Neural cell (in vitro differentiated cells): ENCODE measurements around the gene LZTS2. TPM values are rescaled to one million over a fixed set of nuclear protein-coding genes. Genes with fewer than 3 reads are reported as not detected.
A peak's percentile ranks its signal among the peaks of the same experiment; 100 is the strongest.

Experiments used
- H2AFZ ChIP-seq: fragments of 200-600, 300-800 bp; sonication (generic), shearing (Covaris generic); 2 replicates; pipeline ENCODE4 v1.6.0; 2014; ENCODE audit warnings: low read depth, mild to moderate bottlenecking, antibody characterized with exemption, low read length, moderate library complexity
- H3F3A ChIP-seq: fragments of 200-600 bp; shearing (Covaris generic); 2 replicates; pipeline ENCODE4 v1.6.1; 2016; ENCODE audit warnings: mild to moderate bottlenecking, moderate library complexity, mixed read lengths, antibody characterized with exemption, low read length; ENCODE audit not compliant: insufficient read depth, poor library complexity, severe bottlenecking
- H3K27ac ChIP-seq: fragments of 200-600, 300-800 bp; sonication (generic), shearing (Covaris generic); 2 replicates; pipeline ENCODE4 v1.5.1; 2014; ENCODE audit warnings: mild to moderate bottlenecking, low read length, moderate library complexity
- H3K27me3 ChIP-seq: fragments of 300-800, 200-600 bp; sonication (generic), shearing (Covaris generic); 2 replicates; pipeline ENCODE4 v1.6.0; 2014; ENCODE audit warnings: mild to moderate bottlenecking, low read depth, low read length, moderate library complexity; ENCODE audit not compliant: insufficient read depth
- H3K36me3 ChIP-seq: fragments of 300-800, 200-600 bp; sonication (generic), shearing (Covaris generic); 2 replicates; pipeline ENCODE4 v1.5.1; 2014; ENCODE audit warnings: mild to moderate bottlenecking, antibody characterized with exemption, low read length, moderate library complexity; ENCODE audit not compliant: insufficient read depth
- H3K4me2 ChIP-seq: fragments of 300-800, 200-600 bp; sonication (generic), shearing (Covaris generic); 2 replicates; pipeline ENCODE4 v1.6.0; 2014; ENCODE audit warnings: mild to moderate bottlenecking, low read length
- H3K4me3 ChIP-seq: fragments of 300-800, 200-600 bp; sonication (generic), shearing (Covaris generic); 2 replicates; pipeline ENCODE4 v1.5.1; 2014; ENCODE audit warnings: mild to moderate bottlenecking, low read length, moderate library complexity
- H3K79me2 ChIP-seq: fragments of 200-600 bp; shearing (Covaris generic); replicated peaks from 2 replicates; pipeline ENCODE4 v1.6.0; 2014; ENCODE audit warnings: mild to moderate bottlenecking, low read length, moderate library complexity; ENCODE audit not compliant: insufficient read depth
- H3K9ac ChIP-seq: fragments of 300-800, 200-600 bp; sonication (generic), shearing (Covaris generic); 2 replicates; pipeline ENCODE4 v1.6.1; 2016; ENCODE audit warnings: mild to moderate bottlenecking, low read length, mixed read lengths
- H3K9me2 ChIP-seq: fragments of 200-600 bp; shearing (Covaris generic); 2 replicates; pipeline ENCODE4 v1.6.1; 2016; ENCODE audit warnings: mild to moderate bottlenecking, low read length, mixed read lengths; ENCODE audit not compliant: insufficient read depth
- H3K9me3 ChIP-seq: fragments of 200-600, 300-800 bp; sonication (generic), shearing (Covaris generic); 2 replicates; pipeline ENCODE4 v1.6.1; 2016; ENCODE audit warnings: mild to moderate bottlenecking, mixed run types, low read length, moderate library complexity, mixed read lengths
- H4K20me1 ChIP-seq: fragments of 200-600 bp; shearing (Covaris generic); 2 replicates; pipeline ENCODE4 v1.6.1; 2016; ENCODE audit warnings: mild to moderate bottlenecking, mixed run types; ENCODE audit not compliant: insufficient read depth
- CTCF ChIP-seq: fragments of 450-650 bp; IDR thresholded peaks from 2 replicates; pipeline ENCODE4 v1.5.1; 2014; ENCODE audit warnings: antibody characterized with exemption, mild to moderate bottlenecking, moderate library complexity; ENCODE audit not compliant: poor library complexity, severe bottlenecking
- EP300 ChIP-seq: fragments of 450-650 bp; conservative IDR thresholded peaks from 2 replicates; pipeline ENCODE4 v1.6.1; 2014; ENCODE audit warnings: antibody characterized with exemption, mild to moderate bottlenecking, moderate library complexity; ENCODE audit not compliant: poor library complexity, severe bottlenecking
- EZH2 ChIP-seq: fragments of 200-600, 300-800 bp; shearing (Covaris generic), sonication (generic); IDR thresholded peaks from 2 replicates; pipeline ENCODE4 v1.6.1; 2014; ENCODE audit warnings: antibody characterized with exemption, low read length, borderline replicate concordance, mild to moderate bottlenecking; ENCODE audit not compliant: insufficient read depth, poor library complexity, severe bottlenecking
- MXI1 ChIP-seq: fragments of 450-650 bp; conservative IDR thresholded peaks from 2 replicates; pipeline ENCODE4 v1.6.1; 2014; ENCODE audit warnings: antibody characterized with exemption, mild to moderate bottlenecking; ENCODE audit not compliant: poor library complexity, severe bottlenecking
- POLR2AphosphoS5 ChIP-seq: IDR thresholded peaks from 2 replicates; pipeline ENCODE4 v1.6.1; 2012
- RAD21 ChIP-seq: fragments of 450-650 bp; conservative IDR thresholded peaks from 2 replicates; pipeline ENCODE4 v1.6.1; 2014; ENCODE audit warnings: antibody characterized with exemption, mild to moderate bottlenecking, moderate library complexity
- REST ChIP-seq: IDR thresholded peaks from 2 replicates; pipeline ENCODE4 v1.6.1; 2012; ENCODE audit warnings: borderline replicate concordance
- SMC3 ChIP-seq: fragments of 450-650 bp; conservative IDR thresholded peaks from 2 replicates; pipeline ENCODE4 v1.6.1; 2014; ENCODE audit warnings: antibody characterized with exemption, mild to moderate bottlenecking, moderate library complexity; ENCODE audit not compliant: poor library complexity
- TAF1 ChIP-seq: IDR thresholded peaks from 2 replicates; pipeline ENCODE4 v1.6.1; 2012; ENCODE audit warnings: low read depth
- polyA plus RNA-seq: library from polyadenylated mRNA; depleted of rRNA; stranded (reverse); fragments of >200 nt; gene quantifications from 2 replicates; pipeline ENCODE4 v1.2.3, GENCODE V29; 2014

The LZTS2 gene
- polyA plus RNA-seq, 1 donor from 2014 or later: 40.1 TPM

DNA sequence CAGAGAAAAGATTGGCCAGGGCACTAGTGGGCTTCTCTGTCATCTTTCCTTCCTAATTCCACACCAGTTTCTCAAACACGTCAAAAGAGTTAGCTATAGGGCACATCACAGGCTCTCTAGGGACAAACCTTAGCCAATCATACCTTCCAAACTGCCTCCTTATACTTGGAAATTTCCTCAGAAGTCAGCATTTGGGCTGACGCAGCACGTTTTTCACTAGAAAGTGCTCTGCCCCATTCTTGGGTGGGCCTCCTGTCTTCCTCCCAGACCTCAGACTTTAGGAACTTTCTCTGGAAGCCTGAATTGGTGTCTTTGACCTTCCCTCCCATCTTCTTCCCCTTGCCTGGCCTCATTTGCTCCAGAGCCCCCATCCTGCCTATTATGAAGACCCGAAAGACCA, 42.5 kb downstream of the LZTS2 start:
- H3K27me3 ChIP-seq: peaks cover 18% of the 10 kb centered on the region
- peak overlapping the region; percentile 63 for H3K4me3 ChIP-seq
- peak overlapping the region; percentile 71 for H3K9ac ChIP-seq
- H3K79me2 ChIP-seq: no peaks in the 10 kb centered on the region
- peak overlapping the region; percentile 76 for H3K27ac ChIP-seq
- H4K20me1 ChIP-seq: no peaks in the 10 kb centered on the region
- TF ChIP-seq MXI1 (no peak), POLR2AphosphoS5 (no peak), EP300 (no peak), RAD21 (no peak)
- peak overlapping the region; percentile 69 for H3K4me2 ChIP-seq
- peak overlapping the region; percentile 86 for H2AFZ ChIP-seq
- H3K36me3 ChIP-seq: no peaks in the 10 kb centered on the region
- H3K9me3 ChIP-seq: no peaks in the 10 kb centered on the region
- peaks cover 4% of the 10 kb centered on the region for H3F3A ChIP-seq
- no peaks in the 10 kb centered on the region for H3K9me2 ChIP-seq

DNA sequence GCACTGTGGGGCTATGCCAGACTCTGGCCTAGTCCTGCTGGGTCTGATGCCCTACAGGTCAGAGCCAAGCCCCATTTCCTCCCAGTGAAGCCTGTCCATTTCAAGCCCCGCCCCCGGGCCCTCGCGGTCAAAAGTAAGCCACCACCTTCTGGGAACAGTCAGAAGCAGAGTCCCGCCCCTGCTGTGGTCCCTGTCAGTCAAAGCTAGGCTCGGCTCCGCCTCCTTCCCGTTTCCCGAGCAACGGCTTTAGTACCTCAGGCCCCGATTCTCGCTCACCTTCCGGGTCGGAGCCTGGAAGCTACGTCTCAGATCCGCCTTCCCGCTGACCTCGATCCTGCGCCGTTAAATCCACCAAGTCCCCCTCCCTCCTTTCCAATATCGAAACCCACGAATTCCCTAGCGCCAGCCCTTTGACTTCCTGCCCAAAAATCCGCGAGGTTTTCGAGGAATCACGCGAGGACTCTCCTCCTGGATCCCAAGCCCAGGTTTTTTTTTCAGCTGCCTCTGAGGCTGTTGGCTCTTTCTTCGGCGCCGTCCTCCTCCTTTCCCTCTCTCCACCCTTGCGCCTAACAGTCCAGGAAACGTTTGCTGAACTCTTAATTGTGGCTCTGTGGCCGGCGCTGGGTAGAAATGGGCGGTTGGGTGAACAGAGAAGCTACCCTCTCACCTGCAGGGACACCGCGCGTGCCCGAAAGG, 43.2 kb downstream of the LZTS2 start:
- H3K27ac ChIP-seq: peak overlapping the region; percentile 76
- TF ChIP-seq TAF1 (peak; percentile 85), MXI1 (no peak), RAD21 (peak; percentile 19), REST (peak; percentile 73), SMC3 (no peak), EZH2 (no peak), EP300 (peak; percentile 12), CTCF (no peak), POLR2AphosphoS5 (peak; percentile 65)
- peaks cover 4% of the 10 kb centered on the region for H3F3A ChIP-seq
- no peaks in the 10 kb centered on the region for H3K79me2 ChIP-seq
- peaks cover 25% of the 10 kb centered on the region for H3K27me3 ChIP-seq
- H4K20me1 ChIP-seq: no peaks in the 10 kb centered on the region
- no peaks in the 10 kb centered on the region for H3K9me3 ChIP-seq
- peak overlapping the region; percentile 63 for H3K4me3 ChIP-seq
- no peaks in the 10 kb centered on the region for H3K36me3 ChIP-seq
- peak overlapping the region; percentile 86 for H2AFZ ChIP-seq
- H3K9me2 ChIP-seq: no peaks in the 10 kb centered on the region
- peak overlapping the region; percentile 71 for H3K9ac ChIP-seq
- peak overlapping the region; percentile 69 for H3K4me2 ChIP-seq
